HTERT RPE-1 (cell line): ENCODE measurements around the gene TMEM88.

Source experiments
- in situ Hi-C: fragments of 300-500 bp; cut with MboI; formaldehyde crosslinking; loops from 4 replicates; pipeline ENCODE4 v1.14.3; 2020; ENCODE audit warnings: low sequenced_read_pairs

Gene TMEM88

GRCh38 chr17:7843536-7844291, 11.2 kb upstream of the TMEM88 start:
- in situ Hi-C loops = no loop called here

DNA sequence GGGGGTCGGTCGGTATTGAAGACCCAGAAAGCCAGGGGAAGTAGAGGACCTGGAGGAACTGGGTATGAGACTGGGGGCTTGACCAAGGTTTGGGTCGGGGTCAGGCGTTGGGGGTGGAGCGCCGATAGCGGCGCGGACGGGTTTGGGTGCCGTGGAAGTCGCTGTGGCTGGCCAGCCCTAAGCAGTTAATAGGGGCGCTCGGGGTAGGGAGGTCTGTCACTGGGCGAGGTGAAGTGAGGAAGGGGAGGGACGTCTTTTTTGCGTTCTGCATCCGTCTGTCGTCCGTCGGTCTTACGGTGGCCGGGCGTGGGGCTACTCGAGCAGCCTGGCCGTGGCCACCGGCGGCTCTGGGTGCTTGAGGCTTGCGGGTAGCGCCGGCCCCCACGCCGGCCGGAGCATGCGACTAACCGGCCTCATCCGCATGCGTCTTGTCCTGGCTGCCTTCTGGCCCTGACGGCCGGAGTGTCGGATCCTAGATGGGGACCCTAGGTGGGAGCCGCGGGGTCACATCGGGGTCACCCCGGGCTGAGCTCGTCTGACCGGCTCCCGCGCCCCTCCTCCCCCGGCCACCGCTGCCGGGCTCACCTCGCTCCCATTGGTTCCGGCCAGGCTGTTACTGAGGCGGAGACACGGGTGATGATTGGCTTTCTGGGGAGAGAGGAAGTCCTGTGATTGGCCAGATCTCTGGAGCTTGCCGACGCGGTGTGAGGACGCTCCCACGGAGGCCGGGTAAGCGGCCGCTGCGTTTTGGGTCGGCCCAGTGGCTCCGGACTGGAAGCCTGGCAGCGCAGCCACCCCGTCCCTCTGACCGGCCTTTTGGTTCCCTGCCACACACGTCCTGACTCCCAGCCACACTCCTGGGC, 10.3 kb upstream of the TMEM88 start:
- in situ Hi-C loops = no loop called here

GRCh38 chr17:7845359-7846062, 9.4 kb upstream of the TMEM88 start:
- in situ Hi-C loops = no loop called here

GRCh38 chr17:7846063-7846735, 8.7 kb upstream of the TMEM88 start:
- in situ Hi-C loops = no loop called here

GRCh38 chr17:7846765-7847661, 7.9 kb upstream of the TMEM88 start:
- in situ Hi-C loops = no loop called here

DNA sequence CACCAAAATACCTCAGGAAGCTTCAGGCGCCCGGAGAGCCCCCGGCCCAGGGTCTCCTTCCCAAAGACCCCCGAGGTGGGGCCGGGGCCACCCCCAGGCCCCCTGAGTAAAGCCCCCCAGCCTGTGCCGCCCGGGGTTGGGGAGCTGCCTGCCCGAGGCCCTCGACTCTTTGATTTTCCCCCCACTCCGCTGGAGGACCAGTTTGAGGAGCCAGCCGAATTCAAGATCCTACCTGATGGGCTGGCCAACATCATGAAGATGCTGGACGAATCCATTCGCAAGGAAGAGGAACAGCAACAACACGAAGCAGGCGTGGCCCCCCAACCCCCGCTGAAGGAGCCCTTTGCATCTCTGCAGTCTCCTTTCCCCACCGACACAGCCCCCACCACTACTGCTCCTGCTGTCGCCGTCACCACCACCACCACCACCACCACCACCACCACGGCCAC, 6.7 kb upstream of the TMEM88 start:
- in situ Hi-C loops = no loop called here

DNA sequence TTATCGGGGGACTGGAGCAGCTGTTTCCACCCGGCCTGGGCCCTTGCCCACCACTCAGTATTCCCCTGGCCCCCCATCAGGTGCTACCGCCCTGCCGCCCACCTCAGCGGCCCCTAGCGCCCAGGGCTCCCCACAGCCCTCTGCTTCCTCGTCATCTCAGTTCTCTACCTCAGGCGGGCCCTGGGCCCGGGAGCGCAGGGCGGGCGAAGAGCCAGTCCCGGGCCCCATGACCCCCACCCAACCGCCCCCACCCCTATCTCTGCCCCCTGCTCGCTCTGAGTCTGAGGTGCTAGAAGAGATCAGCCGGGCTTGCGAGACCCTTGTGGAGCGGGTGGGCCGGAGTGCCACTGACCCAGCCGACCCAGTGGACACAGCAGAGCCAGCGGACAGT, 6.1 kb upstream of the TMEM88 start:
- in situ Hi-C loops = no loop called here

GRCh38 chr17:7849130-7849750, 5.6 kb upstream of the TMEM88 start:
- in situ Hi-C loops = no loop called here

DNA sequence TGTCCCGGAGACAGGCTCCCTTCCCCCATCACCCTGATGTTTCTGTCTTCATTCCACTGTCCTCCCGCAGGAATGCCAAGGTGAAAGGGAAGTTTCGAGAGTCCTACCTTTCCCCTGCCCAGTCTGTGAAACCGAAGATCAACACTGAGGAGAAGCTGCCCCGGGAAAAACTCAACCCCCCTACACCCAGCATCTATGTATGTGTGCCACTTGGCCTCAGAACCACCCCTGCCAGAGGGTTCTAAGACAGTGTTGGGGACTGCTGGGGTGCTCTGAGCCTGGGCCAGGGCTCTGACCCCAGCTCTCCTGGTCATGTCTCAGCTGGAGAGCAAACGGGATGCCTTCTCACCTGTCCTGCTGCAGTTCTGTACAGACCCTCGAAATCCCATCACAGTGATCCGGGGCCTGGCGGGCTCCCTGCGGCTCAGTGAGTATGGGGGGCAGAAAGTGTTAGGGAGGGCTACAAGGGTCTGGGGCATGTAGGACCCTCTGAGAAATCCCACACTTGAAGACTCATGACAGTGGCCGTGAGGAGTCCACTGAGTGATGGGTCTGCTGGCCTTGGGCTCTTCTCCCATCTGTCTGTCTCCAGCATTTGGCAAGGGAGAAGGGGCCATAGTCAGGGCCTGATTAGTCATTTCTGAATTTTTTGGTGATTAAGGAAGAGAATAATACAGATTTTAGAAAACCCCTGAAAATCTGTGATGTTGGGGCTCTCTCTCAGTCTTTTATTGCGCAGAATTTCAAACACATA, 4.9 kb upstream of the TMEM88 start:
- in situ Hi-C loops = no loop called here

DNA sequence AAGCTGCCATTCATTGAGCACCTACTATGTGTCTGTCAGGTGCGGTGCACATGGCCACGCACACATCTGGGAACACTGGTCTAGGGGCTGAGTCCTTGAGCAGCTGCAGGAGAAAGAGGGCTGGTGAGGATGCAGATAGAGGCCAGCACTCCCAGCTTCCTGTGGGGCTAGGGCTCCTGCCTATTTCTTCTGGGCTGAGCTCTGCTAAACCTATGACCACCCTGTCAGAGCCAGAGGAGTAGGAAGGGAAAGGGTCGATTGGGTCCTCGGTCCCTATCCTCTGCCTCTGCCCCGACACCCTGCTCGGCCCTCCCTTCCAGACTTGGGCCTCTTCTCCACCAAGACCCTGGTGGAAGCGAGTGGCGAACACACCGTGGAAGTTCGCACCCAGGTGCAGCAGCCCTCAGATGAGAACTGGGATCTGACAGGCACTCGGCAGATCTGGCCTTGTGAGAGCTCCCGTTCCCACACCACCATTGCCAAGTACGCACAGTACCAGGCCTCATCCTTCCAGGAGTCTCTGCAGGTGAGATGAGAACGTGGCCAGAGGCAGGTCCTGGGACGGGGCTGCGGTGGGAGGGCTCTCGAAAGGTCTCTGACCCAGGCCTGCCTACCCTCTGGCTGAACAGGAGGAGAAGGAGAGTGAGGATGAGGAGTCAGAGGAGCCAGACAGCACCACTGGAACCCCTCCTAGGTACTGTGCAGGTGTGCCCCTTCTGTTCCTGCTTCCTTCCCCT, 4.0 kb upstream of the TMEM88 start:
- in situ Hi-C loops = no loop called here

GRCh38 chr17:7851438-7852261, 3.2 kb upstream of the TMEM88 start:
- in situ Hi-C loops = no loop called here

DNA sequence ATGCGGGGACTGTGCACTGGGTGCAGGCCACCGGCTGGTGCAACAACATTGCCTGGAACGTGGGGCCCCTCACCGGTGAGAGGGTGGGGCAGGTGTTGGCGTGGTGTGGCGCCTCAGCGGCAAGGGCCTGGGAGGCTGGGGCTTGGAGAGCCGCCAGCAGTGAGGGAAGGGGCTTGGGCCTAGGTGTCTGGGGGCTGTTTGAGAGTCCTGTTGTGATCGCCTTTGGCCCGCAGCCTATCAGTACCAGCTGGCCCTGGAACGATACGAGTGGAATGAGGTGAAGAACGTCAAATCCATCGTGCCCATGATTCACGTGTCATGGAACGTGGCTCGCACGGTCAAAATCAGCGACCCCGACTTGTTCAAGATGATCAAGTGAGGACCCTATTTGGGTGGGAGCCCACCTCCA, 2.6 kb upstream of the TMEM88 start:
- in situ Hi-C loops = no loop called here

GRCh38 chr17:7852919-7853690, 1.8 kb upstream of the TMEM88 start:
- in situ Hi-C loops = no loop called here

GRCh38 chr17:7853691-7854038, 1.2 kb upstream of the TMEM88 start:
- in situ Hi-C loops = no loop called here

DNA sequence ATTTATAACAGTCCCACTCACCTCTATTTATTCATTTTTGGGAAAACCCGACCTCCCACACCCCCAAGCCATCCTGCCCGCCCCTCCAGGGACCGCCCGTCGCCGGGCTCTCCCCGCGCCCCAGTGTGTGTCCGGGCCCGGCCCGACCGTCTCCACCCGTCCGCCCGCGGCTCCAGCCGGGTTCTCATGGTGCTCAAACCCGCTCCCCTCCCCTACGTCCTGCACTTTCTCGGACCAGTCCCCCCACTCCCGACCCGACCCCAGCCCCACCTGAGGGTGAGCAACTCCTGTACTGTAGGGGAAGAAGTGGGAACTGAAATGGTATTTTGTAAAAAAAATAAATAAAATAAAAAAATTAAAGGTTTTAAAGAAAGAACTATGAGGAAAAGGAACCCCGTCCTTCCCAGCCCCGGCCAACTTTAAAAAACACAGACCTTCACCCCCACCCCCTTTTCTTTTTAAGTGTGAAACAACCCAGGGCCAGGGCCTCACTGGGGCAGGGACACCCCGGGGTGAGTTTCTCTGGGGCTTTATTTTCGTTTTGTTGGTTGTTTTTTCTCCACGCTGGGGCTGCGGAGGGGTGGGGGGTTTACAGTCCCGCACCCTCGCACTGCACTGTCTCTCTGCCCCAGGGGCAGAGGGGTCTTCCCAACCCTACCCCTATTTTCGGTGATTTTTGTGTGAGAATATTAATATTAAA, 638 bp upstream of the TMEM88 start:
- in situ Hi-C loops = no loop called here

- in situ Hi-C loops = no loop called here
These were observed 769 bp downstream of the TMEM88 start for GRCh38 chr17:7855660-7856010.
